Measurements from ENCODE around the gene SMIM7.

- TF ChIP-seq POLR2A (IDR thresholded peaks at IDR 0.05) (no peak), CTCF (IDR thresholded peaks at IDR 0.05) (no peak)
Measured at GRCh38 chr19:16619457-16619856, 40.5 kb downstream of the SMIM7 start.

Measured in body of pancreas (tissue), 4 donors.